Panc1 (cell line): ENCODE measurements around the gene LYRM4.

Source experiments
- CTCF ChIP-seq: fragments of 450-650 bp; IDR thresholded peaks from 2 replicates; pipeline ENCODE4 v1.5.1; 2017; ENCODE audit warnings: mild to moderate bottlenecking
- POLR2AphosphoS5 ChIP-seq: IDR thresholded peaks from 2 replicates; pipeline ENCODE4 v1.6.1; 2012; ENCODE audit warnings: mild to moderate bottlenecking, low read depth, low read length, moderate library complexity
- REST ChIP-seq, 2 experiments: IDR thresholded peaks; 2 replicates each; pipeline ENCODE4 v1.6.1; 2011 to 2012; ENCODE audit warnings: low read depth in 2 of 2, control low read depth in 1 of 2, low read length in 1 of 2, mild to moderate bottlenecking in 1 of 2, moderate library complexity in 1 of 2; ENCODE audit not compliant: insufficient read depth in 1 of 2
- SIN3A ChIP-seq: IDR thresholded peaks from 2 replicates; pipeline ENCODE4 v1.6.1; 2012; ENCODE audit warnings: low read depth, mild to moderate bottlenecking, low read length, moderate library complexity, borderline replicate concordance; ENCODE audit not compliant: insufficient read depth
- TCF7L2 ChIP-seq: IDR thresholded peaks from 2 replicates; pipeline ENCODE4 v1.6.1; 2011; ENCODE audit warnings: mild to moderate bottlenecking, low read depth, low read length, inconsistent platforms

- no peak for TF ChIP-seq SIN3A
- no peak for TF ChIP-seq POLR2AphosphoS5
- no peak for TF ChIP-seq CTCF
- TF ChIP-seq TCF7L2: no peak
- no peak for TF ChIP-seq REST (IDR thresholded peaks at IDR 0.05; ENCODE audit: insufficient read depth in 1 of 2, low read depth in 2 of 2, low read length in 1 of 2)
Measured at GRCh38 chr6:5108068-5108467, 152.7 kb downstream of the LYRM4 start.
